IPS-18a (cell line): Measurements from ENCODE around the gene SLX4IP.
A peak's percentile ranks its signal among the peaks of the same experiment; 100 is the strongest.

ENCODE experiments used
- H3K27ac ChIP-seq: one replicate; pipeline ENCODE4 v1.5.1; 2013; ENCODE audit warnings: low read length
- H3K27me3 ChIP-seq: one replicate; pipeline ENCODE4 v1.6.1; 2013; ENCODE audit warnings: mild to moderate bottlenecking, low read length; ENCODE audit not compliant: control insufficient read depth, insufficient read depth
- H3K36me3 ChIP-seq: one replicate; pipeline ENCODE4 v1.6.1; 2013; ENCODE audit warnings: low read depth, low read length; ENCODE audit not compliant: control insufficient read depth
- H3K4me1 ChIP-seq: one replicate; pipeline ENCODE4 v1.6.1; 2013; ENCODE audit warnings: low read depth, low read length; ENCODE audit not compliant: control insufficient read depth
- H3K4me3 ChIP-seq: one replicate; pipeline ENCODE4 v1.5.1; 2013; ENCODE audit warnings: low read length
- H3K9ac ChIP-seq: one replicate; pipeline ENCODE4 v1.6.1; 2013; ENCODE audit warnings: mild to moderate bottlenecking, low read length, moderate library complexity
- H3K9me3 ChIP-seq: one replicate; pipeline ENCODE4 v1.6.1; 2013; ENCODE audit warnings: low read depth, low read length; ENCODE audit not compliant: control insufficient read depth

The SLX4IP gene

GRCh38 chr20:10634683-10635411, 199.7 kb downstream of the SLX4IP start:
- Histone ChIP-seq H3K27me3 (no peaks in the 10 kb centered on the region), H3K9ac (no peak overlapping the region), H3K27ac (no peak overlapping the region), H3K9me3 (no peaks in the 10 kb centered on the region), H3K4me1 (peaks cover 76% of the 10 kb centered on the region), H3K36me3 (peaks cover 14% of the 10 kb centered on the region), H3K4me3 (no peak overlapping the region)

- no peak overlapping the region for H3K27ac ChIP-seq
- no peak overlapping the region for H3K4me3 ChIP-seq
- H3K9me3 ChIP-seq, result no peaks in the 10 kb centered on the region
- H3K36me3 ChIP-seq, result peaks cover 22% of the 10 kb centered on the region
- no peak overlapping the region for H3K9ac ChIP-seq
- no peaks in the 10 kb centered on the region for H3K27me3 ChIP-seq
- peaks cover 68% of the 10 kb centered on the region for H3K4me1 ChIP-seq
These were observed 200.5 kb downstream of the SLX4IP start for GRCh38 chr20:10635476-10636208.

DNA sequence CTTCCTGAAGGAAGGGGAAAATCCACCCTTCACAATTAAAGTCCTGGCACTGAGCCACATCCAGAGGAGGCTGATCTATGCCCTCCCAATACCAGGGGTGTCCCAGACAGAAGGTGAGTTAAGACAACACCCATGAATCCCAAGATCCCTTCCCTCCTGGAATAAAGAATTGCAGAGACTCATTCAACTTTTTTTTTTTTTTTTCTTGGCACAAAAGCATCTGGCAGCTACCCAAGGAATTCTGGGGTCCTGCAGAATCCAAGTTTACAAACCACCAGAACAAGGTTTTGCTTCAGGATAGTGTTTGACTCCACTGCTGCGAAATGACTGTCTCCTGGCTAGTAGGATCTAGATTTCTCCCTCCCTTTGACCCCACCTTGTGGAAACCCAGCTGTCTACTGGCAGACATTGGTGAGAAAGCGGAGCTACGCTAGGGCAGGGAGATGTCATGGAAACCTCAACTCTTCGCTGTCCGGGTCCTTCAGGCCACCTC, 201.3 kb downstream of the SLX4IP start:
- H3K4me1 ChIP-seq, result peaks cover 64% of the 10 kb centered on the region
- no peaks in the 10 kb centered on the region for H3K9me3 ChIP-seq
- H3K36me3 ChIP-seq, result peaks cover 29% of the 10 kb centered on the region
- no peak overlapping the region for H3K9ac ChIP-seq
- no peak overlapping the region for H3K4me3 ChIP-seq
- H3K27ac ChIP-seq, result no peak overlapping the region
- H3K27me3 ChIP-seq, result no peaks in the 10 kb centered on the region

DNA sequence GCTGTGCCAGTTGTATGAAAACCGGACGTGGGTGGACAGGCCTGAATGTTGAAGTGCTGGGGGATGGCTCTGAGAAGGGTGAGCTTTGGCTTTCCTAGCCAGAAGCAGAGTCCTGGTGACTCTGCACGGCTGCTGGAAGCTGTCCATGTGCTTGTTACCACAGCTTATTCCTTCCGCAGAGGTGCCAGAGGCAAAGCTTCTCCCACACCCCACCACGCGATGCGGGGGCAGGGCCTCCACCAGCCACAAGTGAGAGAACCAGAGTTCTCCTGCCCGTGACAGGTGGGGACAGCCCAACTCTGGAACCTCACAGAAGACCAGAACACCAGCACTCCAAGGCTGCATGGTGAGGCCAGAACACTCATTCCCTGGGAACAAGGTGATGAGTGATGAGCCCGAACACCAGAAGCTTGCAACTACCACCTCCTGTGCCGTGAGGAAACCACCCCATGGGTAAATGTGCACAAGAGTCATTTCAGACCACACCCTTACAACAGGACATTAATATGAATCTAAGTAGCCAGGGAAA, 202.0 kb downstream of the SLX4IP start:
- H3K9ac ChIP-seq, result peak overlapping the region; percentile 35

DNA sequence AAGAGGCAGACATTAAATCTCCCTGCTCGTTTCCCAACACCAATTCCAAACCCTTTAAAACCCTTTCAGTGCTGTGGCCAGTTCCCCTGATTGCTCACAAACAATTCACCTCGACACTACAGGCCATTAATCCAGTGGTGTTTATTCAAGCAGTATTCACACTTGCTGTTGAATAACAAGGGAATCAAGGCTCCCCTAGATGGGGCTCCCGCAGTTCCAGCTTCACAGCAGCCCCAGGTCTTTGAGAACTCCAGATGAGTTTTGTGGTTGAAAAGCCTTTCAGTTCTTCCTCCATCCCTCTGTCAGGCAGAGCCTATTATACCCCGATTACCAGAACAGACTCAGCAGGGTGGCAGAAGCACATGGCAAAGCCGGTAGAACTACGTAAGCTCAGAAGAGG, 202.5 kb downstream of the SLX4IP start:
- H3K4me1 ChIP-seq, result peaks cover 52% of the 10 kb centered on the region
- H3K36me3 ChIP-seq, result peaks cover 41% of the 10 kb centered on the region
- peak overlapping the region; percentile 33 for H3K27ac ChIP-seq
- H3K9ac ChIP-seq, result peak overlapping the region; percentile 35
- H3K4me3 ChIP-seq, result peak overlapping the region; percentile 47
- no peaks in the 10 kb centered on the region for H3K9me3 ChIP-seq
- H3K27me3 ChIP-seq, result no peaks in the 10 kb centered on the region

More for the DNA sequence above, 202.0 kb downstream of the SLX4IP start:
- H3K27ac ChIP-seq, result peak overlapping the region; percentile 33
- H3K4me1 ChIP-seq, result peaks cover 57% of the 10 kb centered on the region
- H3K27me3 ChIP-seq, result no peaks in the 10 kb centered on the region
- H3K36me3 ChIP-seq, result peaks cover 37% of the 10 kb centered on the region
- H3K9me3 ChIP-seq, result no peaks in the 10 kb centered on the region
- H3K4me3 ChIP-seq, result peak overlapping the region; percentile 47

GRCh38 chr20:10639077-10639736, 204.1 kb downstream of the SLX4IP start:
- H3K36me3 ChIP-seq, result peaks cover 58% of the 10 kb centered on the region
- H3K27ac ChIP-seq, result no peak overlapping the region
- peaks cover 40% of the 10 kb centered on the region for H3K4me1 ChIP-seq
- no peak overlapping the region for H3K4me3 ChIP-seq
- H3K9ac ChIP-seq, result no peak overlapping the region
- no peaks in the 10 kb centered on the region for H3K27me3 ChIP-seq
- H3K9me3 ChIP-seq, result no peaks in the 10 kb centered on the region

DNA sequence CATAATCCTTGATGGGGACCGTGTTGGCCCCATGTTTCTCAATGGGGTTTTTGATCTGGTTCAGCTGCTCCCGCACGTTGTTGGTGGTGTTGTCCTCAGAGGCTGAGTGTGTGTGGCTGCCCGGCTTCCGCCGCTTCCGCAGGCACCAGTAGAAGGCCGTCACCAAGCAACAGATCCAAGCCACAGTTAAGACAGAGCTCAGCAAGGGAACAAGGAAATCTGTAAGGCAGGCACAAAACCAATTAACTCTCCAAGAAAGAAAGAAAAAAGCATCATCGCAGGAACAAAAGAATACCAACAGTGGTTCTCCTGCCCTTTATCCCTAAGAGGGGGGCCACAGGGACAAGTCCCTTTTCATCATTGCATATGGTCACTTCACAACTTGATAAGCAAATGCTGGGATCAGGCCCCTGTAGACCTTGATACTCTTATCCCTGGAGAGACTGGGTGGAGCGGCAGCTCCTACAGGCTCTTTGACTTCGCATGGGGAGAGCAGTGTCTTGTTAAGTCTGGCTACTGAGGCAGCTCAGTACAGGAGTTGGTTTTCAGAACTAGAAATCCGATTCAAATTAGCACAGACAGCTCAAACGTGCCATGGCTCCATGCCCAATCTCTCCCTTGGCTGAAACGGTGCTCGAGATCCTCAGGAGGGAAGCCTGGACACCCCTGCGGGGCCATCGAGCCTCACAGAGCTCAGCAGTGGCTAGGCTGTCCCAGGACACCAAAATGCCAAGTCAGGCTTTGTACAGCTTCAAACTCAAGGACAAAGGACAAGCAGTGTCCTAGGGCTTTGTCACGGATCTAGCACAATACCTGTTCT, 204.8 kb downstream of the SLX4IP start:
- H3K27ac ChIP-seq, result no peak overlapping the region
- peaks cover 40% of the 10 kb centered on the region for H3K4me1 ChIP-seq

GRCh38 chr20:10640897-10641296, 205.8 kb downstream of the SLX4IP start:
- peaks cover 75% of the 10 kb centered on the region for H3K36me3 ChIP-seq

More for the DNA sequence above, 204.8 kb downstream of the SLX4IP start:
- peaks cover 65% of the 10 kb centered on the region for H3K36me3 ChIP-seq
- no peaks in the 10 kb centered on the region for H3K9me3 ChIP-seq
- no peak overlapping the region for H3K4me3 ChIP-seq
- no peaks in the 10 kb centered on the region for H3K27me3 ChIP-seq
- no peak overlapping the region for H3K9ac ChIP-seq

DNA sequence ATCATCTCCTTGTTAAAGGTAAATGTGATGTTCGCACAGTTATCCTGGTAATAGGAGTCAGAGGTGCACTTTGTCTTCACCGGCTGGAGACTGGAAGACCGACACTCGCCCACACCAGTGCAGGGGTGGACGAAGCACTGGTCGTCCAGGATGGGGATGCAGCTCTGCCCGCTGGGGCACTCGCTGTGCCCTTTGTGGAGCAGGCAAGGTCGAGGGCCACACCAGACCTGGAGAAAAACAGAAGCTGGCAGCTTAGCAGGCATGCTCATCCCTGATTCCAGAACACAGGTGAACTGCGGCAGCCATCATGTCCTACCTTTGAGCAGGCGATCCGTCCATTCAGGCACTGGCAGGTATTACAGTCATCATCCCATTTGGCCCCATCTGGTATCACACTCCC, 206.4 kb downstream of the SLX4IP start:
- no peak overlapping the region for H3K9ac ChIP-seq
- H3K4me3 ChIP-seq, result no peak overlapping the region
- H3K36me3 ChIP-seq, result peaks cover 80% of the 10 kb centered on the region
- H3K9me3 ChIP-seq, result no peaks in the 10 kb centered on the region
- H3K27ac ChIP-seq, result no peak overlapping the region
- no peaks in the 10 kb centered on the region for H3K27me3 ChIP-seq
- H3K4me1 ChIP-seq, result peaks cover 27% of the 10 kb centered on the region

More at GRCh38 chr20:10640897-10641296, 205.8 kb downstream of the SLX4IP start:
- Histone ChIP-seq H3K4me3 (no peak overlapping the region), H3K27ac (no peak overlapping the region), H3K27me3 (no peaks in the 10 kb centered on the region), H3K9ac (no peak overlapping the region), H3K9me3 (no peaks in the 10 kb centered on the region), H3K4me1 (peaks cover 33% of the 10 kb centered on the region)

DNA sequence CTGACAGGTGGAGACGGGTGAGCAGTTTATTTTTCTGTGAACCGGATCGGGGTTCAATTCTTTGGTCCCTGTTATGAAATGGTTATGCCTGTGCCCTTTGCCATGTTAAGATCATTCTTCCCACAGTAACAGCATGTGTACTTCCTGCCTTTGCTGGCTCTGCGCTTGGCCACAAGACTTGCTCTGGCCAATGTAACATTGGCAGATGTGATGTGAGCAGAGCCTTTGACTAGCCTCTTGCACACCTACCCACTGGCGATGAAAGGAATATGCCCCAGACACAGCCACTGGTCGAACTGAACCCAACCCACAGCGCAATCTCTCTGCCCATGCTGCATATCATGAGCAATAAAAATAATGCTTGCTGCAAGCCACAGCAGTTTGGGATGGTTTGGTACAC, 206.8 kb downstream of the SLX4IP start:
- Histone ChIP-seq H3K27me3 (no peaks in the 10 kb centered on the region), H3K36me3 (peaks cover 85% of the 10 kb centered on the region), H3K27ac (no peak overlapping the region), H3K9me3 (no peaks in the 10 kb centered on the region), H3K4me1 (peaks cover 23% of the 10 kb centered on the region), H3K4me3 (no peak overlapping the region), H3K9ac (no peak overlapping the region)
